Measurements from ENCODE around the gene RAB36.

DNA sequence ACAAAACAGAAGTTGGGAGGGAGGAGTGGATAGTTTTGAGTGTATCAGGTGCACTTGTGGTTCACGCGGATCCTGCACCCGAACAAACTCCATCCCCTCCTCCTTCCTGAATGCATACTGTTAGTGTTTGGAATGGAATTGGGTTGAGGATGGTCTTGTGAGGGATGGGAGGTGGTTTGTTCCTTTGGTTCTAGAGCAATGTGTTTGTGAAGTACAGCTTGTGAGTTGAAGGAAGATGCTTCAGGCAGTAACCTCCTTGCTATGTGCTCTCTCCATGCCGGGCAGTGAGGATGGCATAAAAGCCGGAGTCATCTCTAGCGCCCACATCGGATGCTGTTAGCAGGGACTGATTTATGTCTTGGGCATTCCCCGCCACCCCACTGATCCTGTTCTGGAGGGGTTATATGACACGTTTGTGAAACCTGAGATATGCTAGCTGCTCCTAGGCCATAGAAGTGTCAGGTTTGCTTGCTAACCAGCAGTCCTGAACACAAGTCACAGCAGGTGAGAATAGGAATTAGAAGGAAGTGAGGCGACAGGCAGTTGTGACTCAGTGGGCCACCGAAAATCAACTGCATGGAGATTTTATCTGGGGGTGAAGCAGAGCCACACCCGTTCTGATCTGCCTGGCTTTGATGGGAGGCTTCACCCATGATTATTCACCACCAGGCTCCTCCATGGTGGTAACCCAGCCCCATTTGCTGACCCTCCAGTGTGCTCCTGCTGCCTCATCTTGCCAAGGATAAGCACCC, 37.2 kb downstream of the RAB36 start:
- TF ChIP-seq POLR2A (IDR thresholded peaks at IDR 0.05; ENCODE audit: extremely low read depth, insufficient read length) (no peak), CTCF (IDR thresholded peaks at IDR 0.05; ENCODE audit: low read depth, low read length) (no peak), MYC (IDR thresholded peaks at IDR 0.05; ENCODE audit: low read depth, low read length) (no peak)
- TF ChIP-seq, protein P1, sequence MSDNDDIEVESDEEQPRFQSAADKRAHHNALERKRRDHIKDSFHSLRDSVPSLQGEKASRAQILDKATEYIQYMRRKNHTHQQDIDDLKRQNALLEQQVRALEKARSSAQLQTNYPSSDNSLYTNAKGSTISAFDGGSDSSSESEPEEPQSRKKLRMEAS (IDR thresholded peaks at IDR 0.05; ENCODE audit: low read depth, low read length), result no peak
